Gastroesophageal sphincter (tissue), 4 donors: ENCODE data around the gene LARP1. TPM values are rescaled to one million over a fixed set of nuclear protein-coding genes. Genes with fewer than 3 reads are reported as not detected.

Source experiments
- ATAC-seq: fragments of 150-250 bp; one replicate; pipeline ENCODE4 v1.9.1; 2016; ENCODE audit warnings: mild to moderate bottlenecking, moderate library complexity
- H3K27ac ChIP-seq, 4 donors: fragments of 200-600 bp; sonication (generic) in 3 of 4; 1 replicate in 3 of 4; 2 replicates in 1 of 4; pipeline ENCODE4 v1.5.1; 2016 to 2019
- H3K27me3 ChIP-seq: fragments of 200-600 bp; sonication (generic); one replicate; pipeline ENCODE4 v1.5.1; 2019
- H3K36me3 ChIP-seq, 2 donors: fragments of 200-600 bp; sonication (generic); one replicate each; pipeline ENCODE4 v1.5.1; 2019; ENCODE audit warnings: control low read depth in 1 of 2
- H3K4me1 ChIP-seq, 3 donors: fragments of 200-600 bp; sonication (generic); 1 replicate in 2 of 3; 2 replicates in 1 of 3; pipeline ENCODE4 v1.5.1; 2016 to 2019; ENCODE audit warnings: control low read depth in 2 of 3
- H3K4me3 ChIP-seq, 2 donors: fragments of 200-600 bp; sonication (generic); one replicate each; pipeline ENCODE4 v1.5.1; 2019; ENCODE audit warnings: mild to moderate bottlenecking in 1 of 2, moderate library complexity in 1 of 2
- H3K9me3 ChIP-seq, 3 donors: fragments of 200-600 bp; sonication (generic); one replicate each; pipeline ENCODE4 v1.5.1; 2017 to 2019; ENCODE audit warnings: control low read depth in 2 of 3
- EP300 ChIP-seq: sonication (generic); formaldehyde crosslinking; IDR thresholded peaks from one replicate; pipeline ENCODE4 v1.6.1; 2017; ENCODE audit warnings: antibody characterized with exemption, mild to moderate bottlenecking
- POLR2A ChIP-seq, 2 donors: fragments of 450-650 bp; IDR thresholded peaks; one replicate each; pipeline ENCODE4 v1.6.1; 2017; ENCODE audit warnings: antibody characterized with exemption in 2 of 2, mild to moderate bottlenecking in 2 of 2, moderate library complexity in 1 of 2
- POLR2AphosphoS5 ChIP-seq: sonication (generic); formaldehyde crosslinking; IDR thresholded peaks from one replicate; pipeline ENCODE4 v1.6.1; 2017; ENCODE audit warnings: antibody characterized with exemption
- WGBS, 2 donors: methylation state at CpG; one replicate each; pipeline ENCODE4 v1.1.5; 2018; ENCODE audit warnings: low coverage in 1 of 2; 5-methylcytosine and 5-hydroxymethylcytosine counted together
- total RNA-seq, 4 donors: library from RNA; depleted of rRNA; stranded (reverse); fragments of >200 nt; gene quantifications; one replicate each; pipeline ENCODE4 v1.1.0, GENCODE V29; 2016
- TF ChIP-seq, protein P1 (sequence below), 4 experiments: fragments of 200-600 bp in 2 of 4; fragments of 450-650 bp in 2 of 4; sonication (generic) in 1 of 4; IDR thresholded peaks; one replicate each; pipeline ENCODE4 v1.5.1; 2017 to 2019; ENCODE audit warnings: antibody characterized with exemption in 4 of 4, mild to moderate bottlenecking in 2 of 4, moderate library complexity in 2 of 4

Gene LARP1
- total RNA-seq, 4 donors from 2014 or later, result 64.6 to 118 (median 80.1) TPM

DNA sequence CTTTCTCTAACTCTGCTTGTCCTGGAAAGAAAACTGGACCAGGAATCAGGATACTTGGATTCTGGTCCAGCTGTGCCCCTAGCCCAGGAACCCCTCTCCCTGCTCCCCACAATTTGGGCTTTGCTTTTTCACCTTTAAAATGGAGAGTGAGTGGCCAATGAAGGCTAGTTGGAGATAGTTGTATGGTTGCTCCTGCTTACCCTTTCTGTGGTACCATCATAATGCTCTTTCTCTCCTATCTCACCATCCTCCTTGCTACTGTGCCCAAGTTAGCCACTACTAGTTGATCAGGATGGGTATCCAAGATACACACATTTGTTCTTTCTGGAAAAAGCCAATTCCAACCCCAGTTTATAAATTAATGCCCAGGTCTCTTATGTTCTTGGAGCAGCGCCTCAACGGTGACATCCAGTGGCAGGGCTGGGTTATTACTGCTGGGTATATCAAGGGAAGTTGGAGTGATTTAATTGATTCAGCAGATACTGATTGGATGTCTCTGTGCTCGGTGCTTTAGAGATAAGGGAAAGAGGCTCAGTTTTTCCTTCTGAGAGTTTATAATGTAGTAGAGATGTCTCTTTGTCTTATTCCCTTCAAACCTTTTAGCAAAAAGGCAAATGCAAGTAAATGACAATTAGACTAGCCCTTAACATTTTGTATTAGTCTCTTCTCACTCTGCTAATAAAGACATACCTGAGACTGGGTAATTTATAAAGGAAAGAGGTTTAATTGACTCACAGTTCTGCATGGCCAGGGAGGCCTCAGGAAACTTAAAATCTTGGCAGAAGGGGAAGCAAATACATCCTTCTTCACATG, 56.7 kb downstream of the LARP1 start:
- Histone ChIP-seq H3K4me3 (no peak overlapping the region), H3K9me3 (no peaks in the 10 kb centered on the region), H3K36me3 (peaks cover 2 to 100% of the 10 kb centered on the region in 2 donors), H3K27me3 (no peaks in the 10 kb centered on the region), H3K27ac (peak overlapping the region in 1 of 4 donors; percentile 52), H3K4me1 (peaks cover 0 to 15% (median 3%) of the 10 kb centered on the region in 3 donors)
- 26 to 31% methylated on average over 3 of the region's 3 CpGs for WGBS, 2 donors
- no peak for TF ChIP-seq POLR2A (IDR thresholded peaks at IDR 0.05)
- TF ChIP-seq, protein P1, sequence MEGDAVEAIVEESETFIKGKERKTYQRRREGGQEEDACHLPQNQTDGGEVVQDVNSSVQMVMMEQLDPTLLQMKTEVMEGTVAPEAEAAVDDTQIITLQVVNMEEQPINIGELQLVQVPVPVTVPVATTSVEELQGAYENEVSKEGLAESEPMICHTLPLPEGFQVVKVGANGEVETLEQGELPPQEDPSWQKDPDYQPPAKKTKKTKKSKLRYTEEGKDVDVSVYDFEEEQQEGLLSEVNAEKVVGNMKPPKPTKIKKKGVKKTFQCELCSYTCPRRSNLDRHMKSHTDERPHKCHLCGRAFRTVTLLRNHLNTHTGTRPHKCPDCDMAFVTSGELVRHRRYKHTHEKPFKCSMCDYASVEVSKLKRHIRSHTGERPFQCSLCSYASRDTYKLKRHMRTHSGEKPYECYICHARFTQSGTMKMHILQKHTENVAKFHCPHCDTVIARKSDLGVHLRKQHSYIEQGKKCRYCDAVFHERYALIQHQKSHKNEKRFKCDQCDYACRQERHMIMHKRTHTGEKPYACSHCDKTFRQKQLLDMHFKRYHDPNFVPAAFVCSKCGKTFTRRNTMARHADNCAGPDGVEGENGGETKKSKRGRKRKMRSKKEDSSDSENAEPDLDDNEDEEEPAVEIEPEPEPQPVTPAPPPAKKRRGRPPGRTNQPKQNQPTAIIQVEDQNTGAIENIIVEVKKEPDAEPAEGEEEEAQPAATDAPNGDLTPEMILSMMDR (IDR thresholded peaks at IDR 0.05), result peak; percentile 81 to 94 (median 90)
- ATAC-seq, result peak; percentile 64

GRCh38 chr5:154813158-154813557, 58.0 kb downstream of the LARP1 start:
- Histone ChIP-seq H3K27ac (no peak overlapping the region), H3K4me3 (no peak overlapping the region), H3K36me3 (peaks cover 2 to 100% of the 10 kb centered on the region in 2 donors), H3K27me3 (no peaks in the 10 kb centered on the region), H3K4me1 (peaks cover 0 to 18% (median 3%) of the 10 kb centered on the region in 3 donors), H3K9me3 (no peaks in the 10 kb centered on the region)
- no peak for ATAC-seq
- WGBS, 2 donors, result 43 to 54% methylated on average over 4 of the region's 4 CpGs
- TF ChIP-seq POLR2AphosphoS5, result no peak
- no peak for TF ChIP-seq POLR2A (IDR thresholded peaks at IDR 0.05)
- no peak for TF ChIP-seq EP300
- TF ChIP-seq, protein P1 (IDR thresholded peaks at IDR 0.05), result no peak

DNA sequence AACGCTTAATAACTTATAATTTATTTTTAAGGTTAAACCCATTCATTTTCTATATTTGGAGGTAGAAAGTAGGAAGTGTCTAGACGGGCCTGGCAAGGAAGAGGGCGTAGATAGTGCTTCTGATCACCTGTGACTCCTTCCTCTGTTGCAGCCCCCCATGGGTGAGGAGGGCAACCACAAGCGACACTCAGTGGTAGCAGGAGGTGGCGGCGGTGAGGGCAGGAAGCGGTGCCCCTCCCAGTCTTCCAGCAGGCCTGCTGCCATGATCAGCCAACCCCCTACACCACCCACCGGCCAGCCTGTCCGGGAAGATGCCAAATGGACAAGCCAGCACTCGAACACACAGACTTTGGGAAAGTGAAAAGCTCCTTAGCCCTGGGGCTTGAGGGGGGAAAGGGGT, 58.6 kb downstream of the LARP1 start:
- WGBS, 2 donors, result 67 to 73% methylated on average over 5 to 7 of the region's 10 CpGs
- Histone ChIP-seq H3K9me3 (no peaks in the 10 kb centered on the region), H3K4me3 (no peak overlapping the region), H3K27ac (peak overlapping the region in 1 of 4 donors; percentile 29), H3K36me3 (peaks cover 2 to 99% of the 10 kb centered on the region in 2 donors), H3K4me1 (peaks cover 0 to 24% (median 3%) of the 10 kb centered on the region in 3 donors), H3K27me3 (no peaks in the 10 kb centered on the region)
- no peak for TF ChIP-seq POLR2AphosphoS5
- no peak for TF ChIP-seq EP300
- no peak for TF ChIP-seq POLR2A (IDR thresholded peaks at IDR 0.05)
- TF ChIP-seq, protein P1 (IDR thresholded peaks at IDR 0.05), result no peak
- ATAC-seq, result no peak

DNA sequence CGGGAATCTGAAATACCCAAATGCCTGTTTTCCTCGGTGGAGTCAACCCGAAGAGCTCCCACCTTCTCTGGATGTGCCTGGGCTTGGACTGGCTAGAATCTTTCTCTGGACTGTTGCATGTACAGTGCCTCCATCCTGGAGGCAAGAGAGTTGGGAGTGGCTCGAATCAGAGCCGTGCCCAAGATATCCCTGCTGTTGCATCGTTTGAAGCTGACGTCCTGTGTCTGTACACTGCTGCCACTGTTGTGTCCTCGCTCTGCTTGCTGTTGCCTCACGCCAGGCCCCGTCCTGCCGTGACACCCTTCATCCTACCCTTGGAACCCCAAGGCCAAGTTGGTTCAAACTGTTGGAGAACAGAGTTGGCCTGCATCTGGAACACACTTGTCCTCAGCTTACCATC, 59.8 kb downstream of the LARP1 start:
- ATAC-seq, result no peak
- Histone ChIP-seq H3K27me3 (no peaks in the 10 kb centered on the region), H3K9me3 (no peaks in the 10 kb centered on the region), H3K27ac (no peak overlapping the region), H3K4me3 (no peak overlapping the region), H3K36me3 (peaks cover 2 to 99% of the 10 kb centered on the region in 2 donors), H3K4me1 (peaks cover 0 to 31% (median 3%) of the 10 kb centered on the region in 3 donors)
- no peak for TF ChIP-seq POLR2AphosphoS5
- no peak for TF ChIP-seq EP300
- TF ChIP-seq, protein P1 (IDR thresholded peaks at IDR 0.05), result no peak
- TF ChIP-seq POLR2A (IDR thresholded peaks at IDR 0.05), result no peak
- WGBS, 2 donors, result 94 to 99% methylated on average over 5 to 6 of the region's 11 CpGs
